OCI-LY3 (cell line): ENCODE data around the gene RNU1-2.

Source experiments
- H2AFZ ChIP-seq: fragments of 200-600, 300-600 bp; shearing (Covaris generic); 2 replicates; pipeline ENCODE4 v1.6.0; 2014; ENCODE audit warnings: antibody characterized with exemption, low read depth, low read length
- H3K27ac ChIP-seq: fragments of 200-600, 300-600 bp; sonication (generic); 2 replicates; pipeline ENCODE4 v1.5.1; 2014; ENCODE audit warnings: mild to moderate bottlenecking, low read length, moderate library complexity, mixed read lengths
- H3K27me3 ChIP-seq: fragments of 200-600, 300-600 bp; sonication (generic); 2 replicates; pipeline ENCODE4 v1.6.1; 2014; ENCODE audit warnings: low read depth, low read length, mixed read lengths
- H3K36me3 ChIP-seq: fragments of 200-600, 300-600 bp; sonication (generic); replicated peaks from 2 replicates; pipeline ENCODE3; 2014; ENCODE audit warnings: low read depth, low read length, mixed read lengths
- H3K4me1 ChIP-seq: fragments of 300-600, 200-600 bp; sonication (generic); 2 replicates; pipeline ENCODE4 v1.6.1; 2014; ENCODE audit warnings: low read length, mixed read lengths
- H3K4me2 ChIP-seq: fragments of 200-600, 300-600 bp; sonication (generic); 2 replicates; pipeline ENCODE4 v1.6.1; 2014; ENCODE audit warnings: low read length, mixed read lengths
- H3K4me3 ChIP-seq: fragments of 300-600, 200-600 bp; sonication (generic); 2 replicates; pipeline ENCODE4 v1.5.1; 2014; ENCODE audit warnings: antibody characterized with exemption, mild to moderate bottlenecking, low read length, moderate library complexity
- H3K79me2 ChIP-seq: fragments of 300-600, 200-600 bp; shearing (Covaris generic); 2 replicates; pipeline ENCODE4 v1.6.1; 2014; ENCODE audit warnings: mild to moderate bottlenecking, low read length, mixed read lengths
- H3K9ac ChIP-seq: fragments of 300-600, 200-600 bp; shearing (Covaris generic); 2 replicates; pipeline ENCODE4 v1.6.0; 2014; ENCODE audit warnings: mild to moderate bottlenecking, low read length, moderate library complexity
- H3K9me3 ChIP-seq: fragments of 200-600, 300-600 bp; shearing (Covaris generic); 2 replicates; pipeline ENCODE4 v1.6.1; 2014; ENCODE audit warnings: low read length, mixed read lengths; ENCODE audit not compliant: insufficient read depth
- H4K20me1 ChIP-seq: fragments of 200-600, 300-600 bp; sonication (generic); 2 replicates; pipeline ENCODE4 v1.6.1; 2016; ENCODE audit warnings: low read length, mixed read lengths; ENCODE audit not compliant: insufficient read depth
- CTCF ChIP-seq: fragments of 200-600, 300-600 bp; sonication (generic); IDR thresholded peaks from 2 replicates; pipeline ENCODE4 v1.5.1; 2014; ENCODE audit warnings: antibody characterized with exemption, low read length, low read depth
- EZH2phosphoT487 ChIP-seq: fragments of 200-600 bp; shearing (Covaris generic); IDR thresholded peaks from 2 replicates; pipeline ENCODE4 v1.6.1; 2018; ENCODE audit warnings: antibody characterized with exemption, mixed run types, low read depth

The RNU1-2 gene

DNA sequence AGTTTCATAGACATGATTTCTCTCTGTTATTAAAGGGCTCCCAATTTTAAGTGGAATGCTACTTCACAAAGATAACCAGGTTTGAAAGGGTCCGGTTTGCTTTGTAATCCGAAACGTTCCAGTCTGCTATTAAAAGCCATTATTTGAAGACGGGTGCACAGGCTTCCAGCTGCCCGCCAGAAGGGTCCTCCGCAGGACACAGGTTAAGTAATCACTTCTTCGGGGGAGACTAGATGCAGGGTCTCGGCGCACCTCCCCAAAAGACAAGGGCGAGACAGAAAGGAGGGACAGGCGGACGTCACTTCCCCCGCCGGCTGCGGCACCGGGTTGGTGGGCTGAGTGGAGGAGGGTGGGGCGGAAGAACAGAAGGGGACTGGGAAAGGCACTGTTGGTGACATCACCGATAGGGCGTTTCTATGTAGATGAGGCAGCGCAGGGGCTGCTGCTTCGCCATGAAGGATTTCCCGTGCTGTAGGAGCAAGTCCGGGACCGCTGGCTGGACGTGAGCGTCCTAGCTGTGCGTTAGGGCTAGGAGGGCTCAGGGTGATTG lies 8.9 kb downstream of the RNU1-2 start:
- H2AFZ ChIP-seq: peak overlapping the region; percentile 88; the same call in 1 of the 2 replicates
- peak overlapping the region; percentile 76 for H3K9ac ChIP-seq
- H3K27ac ChIP-seq: peak overlapping the region; percentile 86
- H3K4me3 ChIP-seq: peak overlapping the region; percentile 79
- no peaks in the 10 kb centered on the region for H3K9me3 ChIP-seq
- peak overlapping the region; percentile 99 for H3K4me2 ChIP-seq
- no peaks in the 10 kb centered on the region for H3K79me2 ChIP-seq
- no peaks in the 10 kb centered on the region for H3K36me3 ChIP-seq
- H4K20me1 ChIP-seq: no peaks in the 10 kb centered on the region
- TF ChIP-seq EZH2phosphoT487: no peak
- TF ChIP-seq CTCF: no peak
- H3K4me1 ChIP-seq: peaks cover 27% of the 10 kb centered on the region
- no peaks in the 10 kb centered on the region for H3K27me3 ChIP-seq

GRCh38 chr1:16905110-16905867 lies 9.5 kb downstream of the RNU1-2 start:
- peak overlapping the region; percentile 99 for H3K4me2 ChIP-seq
- peak overlapping the region; percentile 88; the same call in 1 of the 2 replicates for H2AFZ ChIP-seq
- peak overlapping the region; percentile 86 for H3K27ac ChIP-seq
- H3K36me3 ChIP-seq: no peaks in the 10 kb centered on the region
- H3K79me2 ChIP-seq: no peaks in the 10 kb centered on the region
- H3K4me3 ChIP-seq: peak overlapping the region; percentile 79
- no peaks in the 10 kb centered on the region for H3K27me3 ChIP-seq
- no peaks in the 10 kb centered on the region for H3K9me3 ChIP-seq
- H4K20me1 ChIP-seq: no peaks in the 10 kb centered on the region
- H3K9ac ChIP-seq: peak overlapping the region; percentile 76
- peaks cover 27% of the 10 kb centered on the region for H3K4me1 ChIP-seq
- TF ChIP-seq CTCF (no peak), EZH2phosphoT487 (no peak)

- H3K4me2 ChIP-seq: peak overlapping the region; percentile 99
- peak overlapping the region; percentile 56; the same call in 1 of the 2 replicates for H3K4me3 ChIP-seq
- H4K20me1 ChIP-seq: no peaks in the 10 kb centered on the region
- no peaks in the 10 kb centered on the region for H3K27me3 ChIP-seq
- H3K36me3 ChIP-seq: no peaks in the 10 kb centered on the region
- peaks cover 24% of the 10 kb centered on the region for H3K4me1 ChIP-seq
- H3K9me3 ChIP-seq: no peaks in the 10 kb centered on the region
- no peak for TF ChIP-seq EZH2phosphoT487
- TF ChIP-seq CTCF: no peak
- H3K79me2 ChIP-seq: no peaks in the 10 kb centered on the region
- peak overlapping the region; percentile 43; the same call in 1 of the 2 replicates for H3K9ac ChIP-seq
- no peak overlapping the region for H2AFZ ChIP-seq
- peak overlapping the region; percentile 86 for H3K27ac ChIP-seq
Measured at GRCh38 chr1:16905868-16906702, 10.3 kb downstream of the RNU1-2 start.

DNA sequence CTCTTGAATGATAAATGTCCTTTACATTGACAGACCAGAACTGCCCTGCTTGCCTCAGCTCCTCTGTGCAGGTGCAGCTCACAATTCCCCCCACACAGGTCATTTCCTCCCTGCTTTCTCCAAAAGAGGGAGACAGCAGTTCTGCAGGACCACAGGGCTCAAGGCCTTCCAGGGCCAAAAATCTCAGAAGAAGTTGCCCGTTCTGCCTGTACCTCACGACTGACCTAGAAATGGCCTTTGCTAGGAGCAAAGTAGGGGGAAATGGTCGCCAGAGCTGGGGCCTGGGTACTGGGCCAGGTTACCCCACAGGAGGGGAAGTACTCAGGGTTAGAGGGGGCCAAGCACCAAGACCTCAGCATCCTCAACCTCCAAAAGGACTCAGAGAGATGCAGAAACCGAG lies 11.1 kb downstream of the RNU1-2 start:
- no peak for TF ChIP-seq EZH2phosphoT487
- no peaks in the 10 kb centered on the region for H3K36me3 ChIP-seq
- H3K27me3 ChIP-seq: no peaks in the 10 kb centered on the region
- H3K9me3 ChIP-seq: no peaks in the 10 kb centered on the region
- H3K27ac ChIP-seq: no peak overlapping the region
- no peak overlapping the region for H2AFZ ChIP-seq
- H3K4me3 ChIP-seq: no peak overlapping the region
- H3K4me1 ChIP-seq: peaks cover 17% of the 10 kb centered on the region
- no peak overlapping the region for H3K9ac ChIP-seq
- no peaks in the 10 kb centered on the region for H3K79me2 ChIP-seq
- no peaks in the 10 kb centered on the region for H4K20me1 ChIP-seq
- no peak overlapping the region for H3K4me2 ChIP-seq
